HG03064 (cell line): ENCODE measurements around the gene MST1.

ENCODE experiments used
- ATAC-seq: cut with Tn5 transposase; IDR thresholded peaks from one replicate; pipeline ENCODE4 v1.9.1; 2021; ENCODE audit warnings: low read depth; ENCODE audit not compliant: unreplicated experiment

MST1 gene

GRCh38 chr3:49641292-49641691 lies 48.0 kb downstream of the MST1 start:
- ATAC-seq = no peak

- no peak for ATAC-seq
These were observed 49.7 kb downstream of the MST1 start for GRCh38 chr3:49639551-49639950.

GRCh38 chr3:49638445-49638844 lies 50.8 kb downstream of the MST1 start:
- ATAC-seq = no peak

- ATAC-seq = no peak
These were observed 52.2 kb downstream of the MST1 start for GRCh38 chr3:49636883-49637609.

- no peak for ATAC-seq
These were observed 54.5 kb downstream of the MST1 start for GRCh38 chr3:49634736-49635135.
